Prostate gland (tissue), 2 donors: ENCODE measurements around the gene CENPT.
A peak's percentile ranks its signal among the peaks of the same experiment; 100 is the strongest.

ENCODE experiments used
- CTCF ChIP-seq, 4 experiments: fragments of 200-600 bp in 2 of 4; fragments of 450-650 bp in 2 of 4; sonication (generic) in 2 of 4; IDR thresholded peaks; 1 replicate in 3 of 4; 2 replicates in 1 of 4; pipeline ENCODE4 v1.5.1; 2016 to 2019; ENCODE audit warnings: antibody characterized with exemption in 4 of 4, mild to moderate bottlenecking in 2 of 4, moderate library complexity in 2 of 4
- POLR2A ChIP-seq: fragments of 450-650 bp; IDR thresholded peaks from one replicate; pipeline ENCODE4 v1.6.1; 2016; ENCODE audit warnings: antibody characterized with exemption, mild to moderate bottlenecking
- POLR2AphosphoS5 ChIP-seq: sonication (generic); formaldehyde crosslinking; IDR thresholded peaks from one replicate; pipeline ENCODE4 v1.6.1; 2017; ENCODE audit warnings: antibody characterized with exemption

DNA sequence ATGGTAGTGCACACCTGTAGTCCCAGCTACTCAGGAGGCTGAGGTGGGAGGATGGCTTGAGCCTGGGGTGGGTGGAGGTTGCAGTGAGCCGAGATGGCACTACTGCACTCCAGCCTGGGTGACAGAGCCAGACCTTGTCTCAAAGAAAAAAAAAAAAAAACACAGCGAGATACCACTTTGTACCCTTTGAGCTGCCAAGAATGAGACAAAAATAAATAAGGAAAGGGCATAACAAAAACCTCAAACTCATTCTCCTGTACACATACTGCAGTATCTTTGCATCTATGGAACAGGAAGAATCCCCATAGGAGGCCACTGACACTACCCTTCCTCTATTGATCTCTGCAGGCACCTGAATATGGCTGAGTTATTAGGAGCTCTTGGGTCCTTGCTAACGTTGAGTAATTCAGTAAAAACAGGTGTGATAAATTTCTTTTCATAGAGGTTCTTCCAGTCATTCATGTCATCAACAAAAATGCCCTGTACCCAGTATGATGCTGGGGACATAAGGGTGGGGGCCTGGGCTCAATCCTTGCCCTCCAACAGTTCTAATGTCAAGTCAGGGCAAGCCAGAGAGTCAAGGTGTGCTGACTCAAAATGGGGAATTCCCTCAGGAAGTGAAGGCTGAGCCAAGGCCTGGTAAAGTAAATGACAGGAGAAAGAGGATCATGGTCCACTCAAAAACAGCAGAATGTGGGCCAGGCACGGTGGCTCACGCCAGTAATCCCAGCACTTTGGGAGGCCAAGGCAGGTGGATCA is 68.1 kb downstream of the CENPT start:
- peak; percentile 32 for TF ChIP-seq POLR2AphosphoS5
- no peak for TF ChIP-seq CTCF (IDR thresholded peaks at IDR 0.05)
- TF ChIP-seq POLR2A: no peak
